Measurements from ENCODE around the gene TIPIN. TPM values are rescaled to one million over a fixed set of nuclear protein-coding genes. Genes with fewer than 3 reads are reported as not detected.
A peak's percentile ranks its signal among the peaks of the same experiment; 100 is the strongest.
"Not testable (repeated sequence)": the region's sequence is repeated elsewhere in the genome, so short reads cannot be mapped to it uniquely, and the experiment has no call there.

TIPIN gene
- total and polyA plus RNA-seq, 2 experiments from 2014 or later: 5.4 to 6.4 TPM

DNA sequence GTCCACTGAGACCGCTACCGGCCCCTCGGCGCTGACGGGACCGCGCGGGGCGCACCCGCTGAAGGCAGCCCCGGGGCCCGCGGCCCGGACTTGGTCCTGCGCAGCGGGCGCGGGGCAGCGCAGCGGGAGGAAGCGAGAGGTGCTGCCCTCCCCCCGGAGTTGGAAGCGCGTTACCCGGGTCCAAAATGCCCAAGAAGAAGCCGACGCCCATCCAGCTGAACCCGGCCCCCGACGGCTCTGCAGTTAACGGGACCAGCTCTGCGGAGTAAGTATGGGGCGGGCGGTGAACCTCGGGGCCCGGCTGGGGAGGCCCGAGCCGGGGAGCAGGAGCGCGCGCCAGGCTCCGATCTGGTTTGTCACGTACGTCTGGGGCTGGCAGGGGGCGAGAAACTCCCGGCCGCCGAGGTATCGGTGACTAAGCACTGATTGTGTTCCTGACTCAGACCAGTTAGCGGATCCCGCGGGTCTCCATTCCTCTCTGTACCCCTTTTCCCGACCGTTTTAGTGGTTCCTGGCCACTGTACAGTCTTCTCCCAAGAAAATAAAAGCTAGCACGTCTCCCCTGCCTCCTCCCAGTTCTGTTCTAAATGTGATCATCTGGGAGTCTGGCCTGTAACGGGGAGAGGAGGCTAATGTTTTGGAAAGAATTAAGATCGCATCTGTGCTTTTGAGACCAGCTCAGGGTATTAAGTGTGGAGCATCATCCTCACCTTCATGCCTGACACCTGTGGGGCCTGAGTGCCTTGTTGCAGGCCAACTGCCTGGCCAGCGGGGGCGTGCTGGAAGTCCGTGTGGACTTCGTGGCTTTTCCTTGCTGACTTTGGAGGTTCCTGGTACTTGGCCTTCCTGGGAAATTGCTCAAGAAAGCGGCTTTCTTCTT is 30.9 kb upstream of the TIPIN start:
- Histone ChIP-seq H3K4me1 (ENCODE audit: insufficient read depth) (peaks cover 13% of the 10 kb centered on the region), H3K4me3 (peak overlapping the region; percentile 51), H3K9me2 (replicated peaks; ENCODE audit: insufficient read depth) (no peaks in the 10 kb centered on the region), H3K79me2 (peaks cover 59% of the 10 kb centered on the region), H3K27me3 (no peaks in the 10 kb centered on the region), H4K20me1 (ENCODE audit: insufficient read depth, poor library complexity, severe bottlenecking) (no peaks in the 10 kb centered on the region), H2AFZ (peak overlapping the region; percentile 83), H3K9me3 (ENCODE audit: low read depth) (no peaks in the 10 kb centered on the region), H3K4me2 (peak overlapping the region; percentile 96), H3K27ac (peak overlapping the region; percentile 92), H3K36me3 (replicated peaks; ENCODE audit: insufficient read depth, low read depth) (no peaks in the 10 kb centered on the region)
- TF ChIP-seq EZH2phosphoT487 (IDR thresholded peaks at IDR 0.05; ENCODE audit: low read depth, severe bottlenecking, unreplicated experiment): no peak
- peak; percentile 36 for TF ChIP-seq CTCF (IDR thresholded peaks at IDR 0.05; ENCODE audit: poor library complexity)
- 3% methylated on average over 42 of the region's 62 CpGs for WGBS (ENCODE audit: low lambda C conversion rate, missing lambda C conversion rate)
- peak; percentile 86 for DNase-seq (ENCODE audit: low spot score)

- H3K27me3 ChIP-seq: no peaks in the 10 kb centered on the region
- no peaks in the 10 kb centered on the region for H3K9me3 ChIP-seq (ENCODE audit: low read depth)
- 12% methylated on average over 52 of the region's 69 CpGs for WGBS (ENCODE audit: low lambda C conversion rate, missing lambda C conversion rate)
- peak within 1 kb of the TSS; percentile 87 for H2AFZ ChIP-seq
- peak within 1 kb of the TSS; percentile 92 for H3K27ac ChIP-seq
- no peaks in the 10 kb centered on the region for H3K36me3 ChIP-seq (replicated peaks; ENCODE audit: insufficient read depth, low read depth)
- H3K4me1 ChIP-seq (ENCODE audit: insufficient read depth): peaks cover 13% of the 10 kb centered on the region
- H3K9me2 ChIP-seq (replicated peaks; ENCODE audit: insufficient read depth): no peaks in the 10 kb centered on the region
- TF ChIP-seq CTCF (IDR thresholded peaks at IDR 0.05; ENCODE audit: poor library complexity) (peak; percentile 69), EZH2 (IDR thresholded peaks at IDR 0.05; ENCODE audit: borderline replicate concordance) (no peak)
- no peaks in the 10 kb centered on the region for H4K20me1 ChIP-seq (ENCODE audit: insufficient read depth, poor library complexity, severe bottlenecking)
- peak within 1 kb of the TSS; percentile 53 for H3K4me3 ChIP-seq
- peaks cover 49% of the 10 kb centered on the region for H3K79me2 ChIP-seq
- DNase-seq (ENCODE audit: low spot score): peak; percentile 99
- H3K4me2 ChIP-seq: peak within 1 kb of the TSS; percentile 96
Observed at GRCh38 chr15:66386204-66387123, 30.0 kb upstream of the TIPIN start, which contains the start of gene MAP2K1. Gene MAP2K1 (plus strand): TSS chr15:66386912. CDS start chr15:66387348, 436 bp downstream.

GRCh38 chr15:66381376-66381775 is 24.9 kb upstream of the TIPIN start:
- H3K9me3 ChIP-seq (ENCODE audit: low read depth); H3K79me2 ChIP-seq; H3K27ac ChIP-seq; H3K4me1 ChIP-seq (ENCODE audit: insufficient read depth); DNase-seq (ENCODE audit: low spot score); H3K27me3 ChIP-seq; H2AFZ ChIP-seq; H3K4me3 ChIP-seq; H3K36me3 ChIP-seq (replicated peaks; ENCODE audit: insufficient read depth, low read depth); H4K20me1 ChIP-seq (ENCODE audit: insufficient read depth, poor library complexity, severe bottlenecking); H3K9me2 ChIP-seq (replicated peaks; ENCODE audit: insufficient read depth); H3K4me2 ChIP-seq: not testable (repeated sequence)
- WGBS (ENCODE audit: low lambda C conversion rate, missing lambda C conversion rate): 100% methylated on average over 2 of the region's 2 CpGs
